HepG2 (cell line): ENCODE data around the gene NOL12. TPM values are rescaled to one million over a fixed set of nuclear protein-coding genes. Genes with fewer than 3 reads are reported as not detected.

Experiments used
- ATF7-NPFF ChIP-seq: sonication (generic); formaldehyde crosslinking; IDR thresholded peaks from 2 replicates; pipeline ENCODE4 v1.8.1; 2023; ENCODE audit warnings: mild to moderate bottlenecking, low read depth, missing genetic modification reagents, moderate library complexity
- DMAP1 ChIP-seq: IDR thresholded peaks from 2 replicates; pipeline ENCODE4 v1.6.1; 2016
- GPBP1L1 ChIP-seq: sonication (generic); formaldehyde crosslinking; IDR thresholded peaks from 2 replicates; pipeline ENCODE4 v1.5.0; 2020; ENCODE audit warnings: mild to moderate bottlenecking, missing genetic modification reagents
- HMGA1 ChIP-seq: sonication (generic); formaldehyde crosslinking; conservative IDR thresholded peaks from 2 replicates; pipeline ENCODE4 v1.4.0; 2020; ENCODE audit warnings: missing genetic modification reagents
- HNRNPUL1 ChIP-seq: fragments of 200-400 bp; formaldehyde crosslinking; IDR thresholded peaks from 2 replicates; pipeline ENCODE4 v1.6.1; 2017; ENCODE audit warnings: low read depth, mild to moderate bottlenecking, low read length, moderate library complexity
- IRF1 ChIP-seq: sonication (generic); formaldehyde crosslinking; IDR thresholded peaks from 2 replicates; pipeline ENCODE4 v1.4.0; 2020; ENCODE audit warnings: low read depth, mild to moderate bottlenecking, missing genetic modification reagents
- LCORL ChIP-seq, 2 experiments: fragments of 450-650 bp in 1 of 2; sonication (generic) in 1 of 2; formaldehyde crosslinking in 1 of 2; IDR thresholded peaks; 2 replicates each; pipeline versions ENCODE4 v1.5.0 to v1.6.1; 2017 to 2020; ENCODE audit warnings: antibody characterized with exemption in 1 of 2, missing genetic modification reagents in 1 of 2
- MLX ChIP-seq: IDR thresholded peaks from 2 replicates; pipeline ENCODE4 v1.6.1; 2016
- MXI1 ChIP-seq: IDR thresholded peaks from 3 replicates; pipeline ENCODE4 v1.6.1; 2012; ENCODE audit warnings: low read depth, low read length, inconsistent platforms, borderline replicate concordance
- NCOA5 ChIP-seq: sonication (generic); formaldehyde crosslinking; IDR thresholded peaks from 2 replicates; pipeline ENCODE4 v1.4.0; 2020; ENCODE audit warnings: missing genetic modification reagents
- NFE2L1 ChIP-seq: sonication (generic); formaldehyde crosslinking; IDR thresholded peaks from 2 replicates; pipeline ENCODE4 v1.4.0; 2020; ENCODE audit warnings: missing genetic modification reagents, mild to moderate bottlenecking, borderline replicate concordance
- NFIB ChIP-seq: sonication (generic); formaldehyde crosslinking; IDR thresholded peaks from 2 replicates; pipeline ENCODE4 v1.9.0; 2021; ENCODE audit warnings: missing genetic modification reagents, mild to moderate bottlenecking, borderline replicate concordance
- SOX5 ChIP-seq: IDR thresholded peaks from 2 replicates; pipeline ENCODE4 v1.6.1; 2016; ENCODE audit warnings: borderline replicate concordance
- TOE1 ChIP-seq: sonication (generic); formaldehyde crosslinking; IDR thresholded peaks from 2 replicates; pipeline ENCODE4 v1.4.0; 2020; ENCODE audit warnings: mild to moderate bottlenecking, missing genetic modification reagents
- ZFP41 ChIP-seq: sonication (generic); formaldehyde crosslinking; IDR thresholded peaks from 2 replicates; pipeline ENCODE4 v1.4.0; 2020; ENCODE audit warnings: mild to moderate bottlenecking, missing genetic modification reagents, borderline replicate concordance
- ZNF281 ChIP-seq: sonication (generic); formaldehyde crosslinking; IDR thresholded peaks from 2 replicates; pipeline ENCODE4 v1.4.0; 2020; ENCODE audit warnings: missing genetic modification reagents, borderline replicate concordance
- ZNF432 ChIP-seq: sonication (generic); formaldehyde crosslinking; IDR thresholded peaks from 2 replicates; pipeline ENCODE4 v1.5.0; 2020; ENCODE audit warnings: missing genetic modification reagents, mild to moderate bottlenecking, borderline replicate concordance
- ZNF512B ChIP-seq: sonication (generic); formaldehyde crosslinking; IDR thresholded peaks from 2 replicates; pipeline ENCODE4 v1.5.1; 2020; ENCODE audit warnings: missing genetic modification reagents, mild to moderate bottlenecking, borderline replicate concordance
- ZNF549 ChIP-seq: sonication (generic); formaldehyde crosslinking; IDR thresholded peaks from 2 replicates; pipeline ENCODE4 v1.5.0; 2020; ENCODE audit warnings: missing genetic modification reagents
- ZNF879 ChIP-seq: sonication (generic); formaldehyde crosslinking; IDR thresholded peaks from 2 replicates; pipeline ENCODE4 v1.8.1; 2023; ENCODE audit warnings: missing genetic modification reagents
- ZZZ3 ChIP-seq: sonication (generic); formaldehyde crosslinking; IDR thresholded peaks from 2 replicates; pipeline ENCODE4 v1.4.0; 2020; ENCODE audit warnings: missing genetic modification reagents, mild to moderate bottlenecking, borderline replicate concordance
- polyA plus RNA-seq, 8 experiments: library from polyadenylated mRNA; depleted of rRNA in 3 of 8; stranded (reverse) in 7 of 8; unstranded in 1 of 8; fragments of >200 nt; fragmentation: Illumina TruSeq in 4 of 8; extraction: Trizol in 4 of 8; gene quantifications; 2 replicates each; pipeline versions ENCODE4 v1.2.1 to v1.2.3, GENCODE V29; 2011 to 2016; ENCODE audit warnings: low read depth in 4 of 8, missing spikeins in 1 of 8, mixed read lengths in 1 of 8; ENCODE audit not compliant: insufficient read depth in 1 of 8
- total RNA-seq, 5 experiments: library from RNA; depleted of rRNA; stranded (reverse); fragments of >200 nt; fragmentation: Illumina TruSeq; extraction: Trizol; gene quantifications; 2 replicates each; pipeline ENCODE4 v1.2.3, GENCODE V29; 2016; ENCODE audit warnings: low read depth in 1 of 5

The NOL12 gene
- total and polyA plus RNA-seq, 2 of the 13 experiments (the other 11 are each of a cell fraction or from before 2014, with no cell fraction given): 14.3 to 31.4 TPM

- no peak for TF ChIP-seq NFIB (CRISPR knock-in tag)
- TF ChIP-seq SOX5: peak; percentile 61
- TF ChIP-seq ZZZ3 (CRISPR knock-in tag): no peak
- TF ChIP-seq MLX: peak; percentile 61; the same call in 1 of the 2 replicates
- no peak for TF ChIP-seq ZNF879 (CRISPR knock-in tag)
- peak; percentile 78 for TF ChIP-seq DMAP1 (CRISPR knock-in tag)
- no peak for TF ChIP-seq GPBP1L1
- TF ChIP-seq HMGA1 (CRISPR knock-in tag): no peak
- no peak for TF ChIP-seq ZNF549 (CRISPR knock-in tag)
- no peak for TF ChIP-seq IRF1 (CRISPR knock-in tag)
- no peak for TF ChIP-seq NFE2L1 (CRISPR knock-in tag)
- no peak for TF ChIP-seq HNRNPUL1
- no peak for TF ChIP-seq TOE1 (CRISPR knock-in tag)
- TF ChIP-seq ZFP41 (CRISPR knock-in tag): no peak
- TF ChIP-seq NCOA5 (CRISPR knock-in tag): no peak
- no peak for TF ChIP-seq ATF7-NPFF
- peak; percentile 36; the same call in 1 of the 2 replicates for TF ChIP-seq ZNF281 (CRISPR knock-in tag)
- TF ChIP-seq ZNF512B (CRISPR knock-in tag): peak; percentile 70; the same call in 1 of the 2 replicates
- TF ChIP-seq ZNF432 (CRISPR knock-in tag): no peak
- no peak for TF ChIP-seq LCORL (IDR thresholded peaks at IDR 0.05)
- peak; percentile 62; the same call in 1 of the 2 replicates for TF ChIP-seq LCORL (CRISPR knock-in tag; IDR thresholded peaks at IDR 0.05)
- TF ChIP-seq MXI1: peak; percentile 73; the same call in 1 of the 3 replicates
Observed at GRCh38 chr22:37659066-37659896, 26.9 kb upstream of the NOL12 start (continued).
